Measurements from ENCODE around the gene CNTNAP2.

CNTNAP2 gene

DNA sequence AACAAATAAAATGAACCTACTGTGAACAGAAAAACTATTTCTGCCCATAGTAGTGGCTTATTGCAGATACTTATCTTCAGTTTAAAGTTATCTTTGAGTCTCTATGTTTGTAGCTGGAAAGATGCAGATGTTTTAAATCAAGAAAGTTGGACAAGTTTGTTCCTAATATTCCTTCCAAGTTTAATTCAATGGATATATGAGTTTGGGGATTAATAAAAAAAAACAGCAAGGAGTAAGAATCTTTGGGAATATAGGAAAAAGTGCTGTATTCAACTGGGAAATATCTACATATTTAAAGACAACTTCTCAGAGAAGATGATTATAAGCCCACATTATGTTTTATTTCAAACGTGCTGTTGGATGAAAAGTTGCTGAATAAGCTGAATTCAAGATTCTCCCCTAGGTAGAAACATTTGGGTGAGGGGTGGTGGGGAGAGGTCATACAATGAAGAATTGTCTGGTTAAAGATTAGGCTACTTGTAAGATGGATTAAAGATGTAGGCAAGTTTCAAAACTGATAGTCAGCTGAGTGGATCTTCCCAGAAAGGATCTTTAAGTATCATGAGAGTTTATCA, 1135.2 kb downstream of the CNTNAP2 start:
- no peak for DNase-seq (ENCODE audit: low read depth)

DNA sequence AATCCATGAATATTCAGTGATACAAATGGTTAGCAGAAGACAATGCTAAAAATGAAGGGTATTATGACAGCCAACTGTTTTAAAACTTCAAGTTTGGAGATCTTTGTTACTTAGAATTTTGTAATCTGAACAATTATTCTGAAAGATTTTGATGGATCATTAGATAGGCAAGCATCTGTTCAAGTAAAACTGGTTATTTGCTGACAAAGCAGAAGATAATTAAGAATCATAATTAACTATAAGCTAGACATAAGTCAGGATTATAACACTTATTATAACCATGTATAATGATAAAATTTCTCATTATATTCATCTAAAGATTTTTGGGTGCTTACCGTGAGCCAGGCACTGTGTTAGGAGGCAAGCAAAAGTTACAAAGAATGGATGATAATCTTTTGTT, 1145.1 kb downstream of the CNTNAP2 start:
- DNase-seq (ENCODE audit: low read depth) = no peak

DNA sequence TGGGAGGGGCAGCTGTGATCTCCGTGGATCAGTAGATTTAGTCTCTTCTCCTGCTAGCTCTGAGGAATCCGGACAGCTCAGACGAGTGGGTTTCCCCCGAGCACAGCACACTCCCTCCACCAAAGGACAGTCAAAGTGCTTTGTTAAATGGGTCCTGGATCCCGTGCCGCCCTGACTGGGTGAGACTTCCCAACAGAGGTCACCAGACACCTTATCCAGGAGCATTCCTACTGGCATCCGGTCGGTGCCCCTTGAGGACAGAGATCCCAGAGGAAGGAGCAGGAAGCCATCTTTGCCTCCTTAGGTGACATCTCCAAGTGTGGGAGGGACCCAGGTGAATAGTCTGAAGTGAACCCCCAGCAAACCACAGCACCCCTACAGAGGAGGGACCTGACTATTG, 1148.9 kb downstream of the CNTNAP2 start:
- no peak for DNase-seq (ENCODE audit: low read depth)

DNA sequence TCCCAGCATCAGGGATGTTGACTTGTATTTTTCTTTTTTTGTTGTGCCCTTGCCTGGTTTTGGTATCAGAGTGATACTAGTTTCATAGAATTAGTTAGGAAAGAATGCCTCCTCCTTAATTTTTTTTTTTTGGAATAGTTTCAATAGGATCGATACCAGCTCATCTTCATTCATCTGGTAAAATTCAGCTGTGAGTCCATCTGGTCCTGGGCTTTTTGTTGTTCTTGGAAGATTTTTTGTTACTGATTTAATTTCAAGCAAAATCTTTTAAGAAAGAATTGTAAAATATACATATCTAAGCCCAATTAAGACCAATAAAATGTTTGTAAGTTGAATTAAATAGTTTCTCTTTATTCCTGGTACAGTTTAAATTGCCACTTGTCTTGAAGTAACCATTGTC, 1159.5 kb downstream of the CNTNAP2 start:
- no peak for DNase-seq (ENCODE audit: low read depth)

DNA sequence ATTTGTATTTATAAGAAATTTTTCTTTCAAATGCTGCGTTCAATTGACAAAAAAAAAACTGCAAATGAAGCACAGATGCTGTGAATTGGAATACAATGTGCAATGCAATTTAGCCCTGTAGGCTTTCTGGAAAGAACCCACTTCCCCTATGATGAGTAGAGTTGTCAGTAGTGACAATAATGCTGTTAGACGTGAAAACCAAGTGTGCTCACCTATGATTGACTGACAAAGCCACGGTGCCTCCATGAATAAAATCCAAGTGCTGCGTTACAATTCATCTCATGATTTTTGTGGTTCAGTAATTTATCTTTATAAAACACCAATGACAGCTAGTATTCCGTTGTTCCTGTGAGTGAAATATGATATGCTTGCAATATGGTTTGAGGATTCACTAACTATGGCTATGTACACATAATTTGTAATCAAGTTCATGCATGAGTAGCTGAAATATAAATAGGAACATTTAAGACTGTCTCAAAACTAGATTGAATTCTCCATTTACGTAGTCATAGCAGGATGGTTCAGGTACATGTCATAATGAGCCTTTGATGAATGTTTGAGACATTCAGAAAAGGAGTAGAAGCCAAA, 1160.3 kb downstream of the CNTNAP2 start:
- no peak for DNase-seq (ENCODE audit: low read depth)

DNA sequence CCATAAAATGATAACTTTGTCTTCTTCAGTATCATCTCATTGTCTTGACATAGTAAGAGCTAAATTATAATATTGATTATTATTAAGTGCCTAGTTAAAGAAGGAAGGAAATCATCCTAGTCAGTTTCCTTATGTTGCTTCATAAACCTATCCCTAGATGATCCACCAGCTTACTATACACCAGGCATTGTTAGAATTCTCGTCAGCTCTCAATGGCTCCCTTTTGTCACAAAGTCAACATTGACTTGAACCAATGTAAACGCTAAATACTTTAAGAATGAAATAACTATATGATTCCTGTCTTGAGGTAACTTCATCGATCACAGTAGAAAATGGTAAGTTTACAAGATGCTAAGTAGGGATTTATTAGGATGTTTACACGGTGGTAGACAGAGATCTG, 1162.9 kb downstream of the CNTNAP2 start:
- no peak for DNase-seq (ENCODE audit: low read depth)

DNA sequence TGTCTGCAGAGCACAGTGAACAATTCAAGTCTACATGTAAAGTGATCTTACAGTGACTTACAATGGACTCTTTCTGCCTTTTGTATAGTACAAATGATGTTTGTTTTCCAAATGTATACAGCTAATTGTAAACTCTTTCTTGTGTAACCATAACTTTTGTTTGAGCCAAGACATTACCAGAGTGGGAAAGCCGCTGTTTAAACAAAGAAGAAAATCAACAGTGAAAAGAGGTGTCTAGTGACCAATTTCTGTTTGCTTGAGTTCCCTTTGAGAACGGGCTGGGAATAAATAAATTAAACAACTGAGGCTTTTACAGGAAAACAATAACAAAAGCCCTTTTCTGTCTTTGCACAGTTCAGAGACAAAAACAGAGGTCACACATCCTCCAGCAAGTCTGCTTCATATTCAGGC, 1163.4 kb downstream of the CNTNAP2 start:
- no peak for DNase-seq (ENCODE audit: low read depth)

DNA sequence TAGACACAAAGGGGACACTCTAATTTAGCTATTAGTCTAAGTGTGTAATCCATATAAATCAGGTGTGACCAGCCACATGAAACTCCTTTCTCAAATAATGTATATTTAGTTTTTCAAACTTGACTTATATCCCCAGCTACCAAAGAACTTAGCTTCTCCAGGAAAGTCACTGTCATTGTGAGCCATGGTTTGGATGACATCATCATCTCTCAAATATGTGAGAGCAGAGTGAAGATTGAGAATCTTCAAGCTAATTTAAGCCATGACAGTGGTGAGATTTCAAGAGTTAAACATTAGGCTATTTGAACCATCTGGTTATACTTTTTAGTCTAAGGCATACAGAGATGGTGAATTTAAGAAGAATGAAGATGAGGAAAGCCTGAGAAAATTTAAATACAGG, 1165.6 kb downstream of the CNTNAP2 start:
- DNase-seq (ENCODE audit: low read depth) = no peak

DNA sequence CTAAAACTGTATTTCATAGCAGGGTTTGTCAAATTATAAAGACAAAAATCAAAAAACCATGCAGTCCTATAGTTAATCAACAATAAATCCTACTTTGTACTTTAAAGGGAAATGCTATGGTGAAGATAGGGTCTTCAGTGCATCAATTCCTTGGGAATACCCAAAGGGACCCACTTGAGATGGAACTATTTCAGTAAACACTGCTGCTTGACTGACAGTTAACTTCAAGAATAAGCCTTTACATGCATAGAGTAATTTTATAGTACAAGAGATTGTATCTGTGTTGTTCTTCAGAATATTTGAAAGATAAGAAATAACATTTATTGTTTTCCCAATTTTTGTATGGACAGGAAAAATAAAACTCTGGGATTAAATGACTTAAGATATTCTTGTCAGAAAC, 1179.6 kb downstream of the CNTNAP2 start:
- no peak for DNase-seq (ENCODE audit: low read depth)

DNA sequence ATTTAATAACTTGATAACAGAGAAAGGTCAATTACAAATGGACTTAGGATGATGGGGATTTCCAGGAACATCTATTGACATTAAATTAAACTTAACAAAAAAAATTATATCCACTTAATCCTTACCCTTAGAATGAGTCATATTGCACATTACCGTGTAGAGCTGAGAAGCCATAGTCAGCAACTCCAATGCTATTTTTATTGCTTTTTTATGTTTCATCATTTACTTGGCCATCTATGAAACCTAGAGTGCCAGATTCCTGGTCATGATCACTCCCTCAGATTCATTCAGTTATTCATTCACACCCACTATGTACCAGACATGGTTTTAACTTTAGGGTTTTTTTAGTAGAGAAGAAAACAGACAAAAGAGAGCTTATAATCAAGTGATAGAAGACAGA, 1180.4 kb downstream of the CNTNAP2 start:
- no peak for DNase-seq (ENCODE audit: low read depth)

DNA sequence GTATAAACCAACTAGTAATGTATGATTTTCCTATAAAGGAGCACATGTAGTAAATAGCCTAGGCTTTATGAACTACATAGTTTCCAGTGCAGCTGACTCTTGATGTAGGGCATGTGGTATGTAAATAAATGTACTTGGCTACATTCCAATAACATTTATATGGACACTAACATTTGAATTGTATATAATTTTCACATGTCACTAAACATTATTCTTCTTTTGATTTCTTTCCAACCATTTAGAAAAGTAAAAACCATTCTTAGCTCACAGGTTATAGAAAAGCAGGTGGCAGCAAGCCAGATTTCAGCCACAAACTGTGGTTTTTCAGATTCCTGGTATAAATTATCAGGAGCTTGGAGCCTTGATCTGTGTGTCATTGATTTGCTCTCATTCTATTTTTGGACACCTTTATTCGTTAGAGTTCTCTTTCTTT, 1182.0 kb downstream of the CNTNAP2 start:
- no peak for DNase-seq (ENCODE audit: low read depth)

DNA sequence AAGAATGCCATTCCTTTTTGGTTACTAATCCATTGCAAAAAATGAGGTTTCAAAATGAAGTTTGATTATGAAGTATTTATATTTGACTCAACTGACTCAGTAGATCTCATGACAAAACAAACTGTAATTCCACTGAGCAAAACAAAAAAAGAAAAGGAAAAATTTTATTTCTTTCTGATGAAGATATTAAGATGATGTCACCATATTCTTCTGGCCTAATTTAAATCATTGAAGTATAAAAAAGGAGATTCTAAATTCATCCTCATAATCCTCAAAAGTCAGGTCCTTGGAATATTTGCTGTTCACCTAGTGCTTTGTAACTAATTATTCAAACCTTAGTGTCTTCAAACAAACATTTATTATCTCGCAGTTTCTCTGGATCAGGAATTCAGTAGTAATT, 1183.7 kb downstream of the CNTNAP2 start:
- no peak for DNase-seq (ENCODE audit: low read depth)

DNA sequence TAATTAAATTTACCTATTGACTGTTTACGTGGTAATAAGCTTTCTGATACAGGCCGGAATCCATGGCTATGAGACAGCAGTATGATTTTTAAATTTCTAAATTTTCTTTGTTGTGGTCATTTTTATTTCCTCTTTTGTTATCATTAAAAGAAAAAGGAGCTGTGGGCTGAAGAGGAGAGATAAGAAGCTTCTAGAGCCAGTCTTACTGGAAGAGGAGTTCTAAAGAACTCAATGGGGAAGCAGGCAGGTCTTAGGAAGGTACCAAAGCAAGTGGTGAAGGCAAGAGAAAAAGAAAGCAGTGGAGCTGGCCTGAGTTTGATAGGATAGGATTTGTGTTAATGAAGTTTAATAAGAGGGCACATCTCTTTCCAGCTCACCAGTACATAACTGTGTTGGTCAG, 1187.8 kb downstream of the CNTNAP2 start:
- no peak for DNase-seq (ENCODE audit: low read depth)

DNA sequence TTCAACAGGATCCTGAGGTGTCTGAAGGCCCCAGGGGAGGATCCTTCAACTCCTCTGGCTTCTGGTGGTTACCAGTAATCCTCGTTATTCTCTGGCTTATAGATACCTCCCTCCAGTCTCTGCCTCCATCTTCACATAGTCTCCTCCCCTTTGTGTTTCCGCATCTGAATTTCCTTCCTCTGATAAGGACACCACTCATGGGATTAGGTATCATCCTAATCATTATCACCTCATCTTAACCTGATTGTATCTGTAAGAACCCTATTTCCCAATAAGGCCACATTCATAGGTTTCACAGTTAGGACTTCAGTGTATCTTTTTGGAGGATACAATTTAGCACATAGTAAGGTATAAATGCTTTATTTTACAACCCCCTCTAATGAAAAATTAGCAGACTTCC, 1189.2 kb downstream of the CNTNAP2 start:
- no peak for DNase-seq (ENCODE audit: low read depth)

DNA sequence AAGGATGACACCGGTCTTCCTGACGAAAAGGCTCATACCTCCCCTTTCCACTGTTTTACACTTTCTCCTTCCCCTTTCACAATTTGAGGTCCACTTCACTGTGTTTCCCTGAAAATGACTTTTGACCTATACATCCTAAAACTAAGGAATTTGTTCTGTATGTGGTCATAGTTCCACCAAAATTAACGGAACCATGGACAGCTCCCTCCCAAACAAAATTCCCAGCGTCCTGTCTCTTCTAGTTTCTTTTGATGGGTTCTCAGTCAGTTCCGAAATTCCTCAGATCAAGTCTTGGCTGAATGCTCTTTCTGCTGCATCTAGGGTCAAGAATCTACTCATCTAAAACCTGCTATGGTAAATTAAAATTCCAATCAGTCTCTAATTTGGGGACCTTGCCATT, 1191.9 kb downstream of the CNTNAP2 start:
- no peak for DNase-seq (ENCODE audit: low read depth)

DNA sequence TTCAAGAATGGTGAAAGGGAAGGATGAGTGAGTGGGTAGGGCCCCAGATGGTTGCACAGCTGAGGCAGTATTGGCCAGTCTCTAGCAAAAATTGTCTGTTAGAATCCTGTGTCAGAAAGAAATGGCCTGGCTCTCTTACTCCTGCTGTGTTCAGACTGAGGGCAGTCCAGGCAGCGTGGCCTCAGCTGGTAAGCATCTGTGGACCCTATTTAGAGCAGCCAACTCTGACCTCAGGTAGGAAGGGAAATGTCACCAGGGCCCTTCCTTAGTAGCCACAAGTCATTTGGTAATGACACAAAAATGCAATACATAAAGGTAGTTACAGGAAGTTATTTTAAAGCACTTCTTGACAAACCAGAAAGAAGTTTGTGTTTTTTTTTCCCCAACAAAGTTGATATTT, 1194.7 kb downstream of the CNTNAP2 start:
- DNase-seq (ENCODE audit: low read depth) = no peak

DNA sequence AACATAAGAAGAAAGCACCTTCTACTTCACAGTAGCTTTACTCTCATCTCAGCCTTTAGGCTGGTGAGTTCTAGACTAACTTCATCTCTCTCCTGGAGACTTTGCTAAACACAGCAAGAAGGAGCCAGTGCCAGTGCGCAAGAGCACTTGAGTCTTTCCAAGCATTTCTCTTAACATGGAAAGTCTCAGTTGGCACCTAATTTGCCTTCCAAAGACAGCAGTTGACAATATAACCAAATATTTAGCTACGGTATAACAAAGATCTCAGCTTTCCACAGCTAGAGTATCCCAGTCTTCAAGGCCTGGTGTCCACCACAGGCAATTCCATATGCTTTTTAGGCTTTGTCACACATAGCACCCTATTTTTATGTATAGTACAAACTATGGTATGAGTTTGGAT, 1204.9 kb downstream of the CNTNAP2 start:
- no peak for DNase-seq (ENCODE audit: low read depth)

DNA sequence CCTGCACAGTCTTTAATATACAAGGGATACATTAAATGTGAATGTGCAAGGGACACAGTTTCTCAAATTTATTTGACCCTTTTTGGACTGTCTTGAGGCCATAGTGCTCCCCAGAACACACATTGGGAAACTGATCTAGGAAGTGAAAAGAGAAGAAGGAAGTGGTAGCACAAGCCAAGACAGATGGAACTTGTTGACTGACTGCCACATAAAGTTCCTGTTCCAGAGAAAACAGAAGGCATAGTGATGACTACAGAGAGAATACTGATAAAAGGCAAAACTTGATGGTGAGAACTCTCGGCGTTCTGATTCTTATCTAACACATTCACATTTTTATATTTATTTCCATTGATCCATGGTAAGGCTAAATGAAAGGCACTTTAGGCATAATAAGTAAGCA, 1216.4 kb downstream of the CNTNAP2 start:
- DNase-seq (ENCODE audit: low read depth) = no peak

DNA sequence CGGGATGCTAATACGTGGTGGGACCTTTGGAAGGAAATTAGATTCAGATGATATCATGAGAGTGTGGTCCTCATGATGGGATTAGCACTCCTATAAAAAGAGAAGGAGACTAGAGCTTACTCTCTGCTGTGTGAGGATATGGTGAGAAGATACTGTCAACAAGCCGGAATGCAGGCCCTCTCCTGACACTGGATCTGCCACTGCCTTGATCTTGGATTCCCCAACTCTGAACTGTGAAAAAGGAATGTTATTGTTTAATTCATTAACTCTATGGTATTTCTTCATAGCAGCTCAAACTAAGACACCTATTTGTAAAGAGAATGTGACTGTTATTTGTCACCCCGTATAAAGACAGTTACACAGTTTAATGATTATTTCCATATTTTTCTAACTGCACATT, 1246.5 kb downstream of the CNTNAP2 start:
- DNase-seq (ENCODE audit: low read depth) = no peak

DNA sequence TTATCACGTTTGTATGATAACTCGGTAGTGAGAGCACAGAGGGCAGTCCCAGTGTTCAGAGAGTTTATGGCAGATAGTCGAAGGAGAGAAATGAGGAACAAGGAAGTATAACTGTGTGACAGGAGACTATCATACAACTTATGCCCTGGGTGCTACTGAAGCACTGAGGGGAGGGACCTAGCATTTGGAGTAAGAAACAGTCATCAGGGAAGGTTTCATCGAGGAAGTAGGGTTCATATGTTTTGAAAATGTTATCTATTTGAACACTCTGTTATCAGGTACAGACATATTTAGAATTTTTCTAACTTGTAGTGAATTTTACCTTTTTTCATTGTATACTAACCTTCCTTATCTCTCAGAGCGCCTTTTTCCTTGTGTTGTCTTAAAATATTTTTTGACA, 1259.6 kb downstream of the CNTNAP2 start:
- no peak for DNase-seq (ENCODE audit: low read depth)

DNA sequence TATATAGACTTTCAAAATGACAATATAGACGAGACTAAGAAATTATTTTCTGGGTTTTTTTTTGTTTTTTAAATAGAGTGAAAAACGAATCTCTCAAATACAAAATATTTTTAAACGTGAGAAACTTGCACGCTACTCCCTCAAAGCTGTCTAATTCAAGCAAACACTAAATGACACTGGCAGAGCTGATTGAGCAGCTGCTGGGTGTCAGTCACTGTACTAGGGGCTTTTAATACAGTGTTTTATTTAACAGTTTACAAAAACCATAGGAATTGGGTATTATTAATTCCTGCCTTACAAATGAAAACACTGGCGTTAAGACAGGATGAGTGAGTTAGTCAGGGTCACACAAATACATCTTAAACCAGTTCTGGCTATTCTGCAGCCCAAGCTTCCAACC, 1264.3 kb downstream of the CNTNAP2 start:
- DNase-seq (ENCODE audit: low read depth) = no peak

DNA sequence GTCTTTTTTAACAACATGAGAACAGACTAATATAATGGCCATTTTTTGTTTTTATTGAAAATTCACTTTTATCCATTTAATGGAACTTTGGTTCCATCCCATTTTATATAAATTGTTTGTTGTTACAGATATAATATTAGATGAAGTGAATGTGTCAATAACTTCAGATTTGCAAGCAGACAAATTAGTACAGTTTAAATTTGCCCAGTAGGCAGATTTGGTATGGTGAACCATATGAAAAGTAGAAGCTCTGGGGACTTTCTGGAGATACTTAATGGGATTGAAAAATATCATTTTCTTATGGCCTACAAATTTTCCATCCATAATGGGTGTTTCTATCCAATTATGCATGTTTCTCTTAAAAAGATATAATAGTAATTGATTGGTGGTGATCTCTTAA, 1277.7 kb downstream of the CNTNAP2 start:
- no peak for DNase-seq (ENCODE audit: low read depth)

DNA sequence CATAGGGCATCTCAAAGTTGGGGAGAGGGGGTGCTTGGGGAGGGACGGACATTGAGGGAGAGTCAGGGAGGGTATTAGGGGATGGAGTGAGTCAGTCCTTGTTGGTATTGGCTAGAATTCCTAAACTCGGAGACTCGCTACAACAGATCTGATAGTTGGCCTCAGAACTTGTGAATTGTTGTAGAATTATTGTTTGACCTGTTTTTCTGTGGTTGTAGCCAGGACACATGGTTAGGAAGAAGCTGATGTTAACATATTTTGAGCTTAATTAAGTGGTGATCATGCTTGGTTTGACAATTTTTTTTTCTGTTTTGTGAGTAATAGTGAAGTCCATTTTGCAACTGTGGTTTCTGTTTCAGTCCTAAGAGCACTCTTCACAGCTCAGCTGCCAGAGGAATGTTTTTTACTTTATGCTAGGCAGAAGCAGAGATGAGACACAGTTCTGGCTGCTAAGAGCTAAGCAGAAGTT, 1283.7 kb downstream of the CNTNAP2 start:
- peak; percentile 80 for DNase-seq (ENCODE audit: low read depth)

DNA sequence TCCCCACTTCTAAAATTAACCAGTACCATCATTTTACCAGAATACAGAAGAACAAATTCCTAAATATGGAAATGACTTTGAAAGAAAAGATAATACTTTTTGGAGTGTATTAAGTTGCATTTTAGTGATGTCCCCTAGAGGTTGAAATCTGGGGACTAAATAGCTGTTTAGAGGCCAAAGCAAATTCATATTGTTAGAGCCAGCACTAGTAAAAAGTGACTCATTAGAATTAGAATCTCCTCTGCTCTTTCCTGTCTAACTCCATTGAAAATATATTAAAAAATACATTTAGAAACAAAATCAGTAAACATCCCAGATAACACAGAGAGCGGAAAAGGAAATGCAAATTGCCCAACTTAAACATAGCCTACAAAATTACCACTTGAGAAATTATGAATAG, 1284.3 kb downstream of the CNTNAP2 start:
- no peak for DNase-seq (ENCODE audit: low read depth)
